HCT116 (cell line): Measurements from ENCODE around the gene KLHL3. TPM values are rescaled to one million over a fixed set of nuclear protein-coding genes. Genes with fewer than 3 reads are reported as not detected.

Source experiments
- ATAC-seq: fragments of 200-7000 bp; cut with Tn5 transposase; 2 replicates; pipeline ENCODE4 v1.9.1; 2020; ENCODE audit warnings: mild to moderate bottlenecking, moderate library complexity
- BruUV-seq: library from RNA; stranded (reverse); fragments of 400-500 nt; replicated peaks from 2 replicates; lab custom pipeline; 2021; lab: Mats Ljungman, UMichigan
- CTCF ChIA-PET: fragments of 300-600 bp; sonication (Branson Sonifier 250); formaldehyde crosslinking; loops from one replicate; lab custom pipeline; 2021; ENCODE audit warnings: antibody characterized with exemption; lab: Charles Lee
- POLR2A ChIA-PET: fragments of 300-600, 350-600 bp; sonication (Branson Sonifier 250); formaldehyde crosslinking; loops from one replicate; lab custom pipeline; 2021; ENCODE audit warnings: antibody characterized with exemption; lab: Charles Lee
- RAD21 ChIA-PET, 2 experiments: fragments of 300-600 bp; sonication (Branson Sonifier 250); formaldehyde crosslinking; loops; one replicate each; lab custom pipeline; 2023; ENCODE audit warnings: low total read pairs in 2 of 2; ENCODE audit not compliant: uncharacterized antibody in 2 of 2, unreplicated experiment in 2 of 2, low non-redundant PET in 1 of 2; lab: Charles Lee
- DNase-seq: peaks from one replicate; pipeline ENCODE4 v3.0.0-alpha.2; 2010; ENCODE audit warnings: low read depth, low spot score
- H2AFZ ChIP-seq: fragments of 200-600 bp; shearing (Covaris generic), sonication (generic); 2 replicates; pipeline ENCODE4 v1.6.1; 2017; ENCODE audit warnings: low read depth, mixed run types, mixed read lengths, antibody characterized with exemption, low read length; ENCODE audit not compliant: poor library complexity, severe bottlenecking
- H3K27ac ChIP-seq: 2 replicates; pipeline ENCODE4 v1.5.1; 2012; ENCODE audit warnings: low read depth, low read length
- H3K27me3 ChIP-seq: fragments of 200-600 bp; sonication (generic); 2 replicates; pipeline ENCODE4 v1.6.1; 2016; ENCODE audit warnings: mixed run types, low read length, mixed read lengths; ENCODE audit not compliant: insufficient read depth
- H3K36me3 ChIP-seq, 2 experiments: fragments of 200-500 bp in 1 of 2; fragments of 200-600 bp in 1 of 2; sonication (Bioruptor generic) in 1 of 2; sonication (generic) in 1 of 2; 2 replicates each; pipeline versions ENCODE4 v1.5.1 to v1.6.1; 2014 to 2016; ENCODE audit warnings: low read length in 2 of 2, inconsistent platforms in 1 of 2, mixed read lengths in 1 of 2, mixed run types in 1 of 2; ENCODE audit not compliant: insufficient read depth in 2 of 2, control insufficient read depth in 1 of 2
- H3K4me1 ChIP-seq, 2 experiments: fragments of 200-600 bp in 1 of 2; sonication (generic) in 1 of 2; 2 replicates each; pipeline versions ENCODE4 v1.5.1 to v1.6.1; 2012 to 2017; ENCODE audit warnings: low read length in 2 of 2, inconsistent platforms in 1 of 2, mild to moderate bottlenecking in 1 of 2, mixed read lengths in 1 of 2, mixed run types in 1 of 2, moderate library complexity in 1 of 2; ENCODE audit not compliant: insufficient read depth in 2 of 2, control insufficient read depth in 1 of 2
- H3K4me2 ChIP-seq: fragments of 200-600 bp; sonication (generic); 2 replicates; pipeline ENCODE4 v1.6.1; 2017; ENCODE audit warnings: mixed run types, low read length, mixed read lengths
- H3K4me3 ChIP-seq, 2 experiments: fragments of 200-600 bp in 1 of 2; sonication (generic) in 1 of 2; replicated peaks in 1 of 2; 2 replicates each; pipeline ENCODE4 v1.5.1; 2011 to 2016; ENCODE audit warnings: low read length in 2 of 2, control low read depth in 1 of 2, low read depth in 1 of 2, mild to moderate bottlenecking in 1 of 2, mixed read lengths in 1 of 2, mixed run types in 1 of 2
- H3K79me2 ChIP-seq: fragments of 200-600 bp; sonication (generic); 2 replicates; pipeline ENCODE4 v1.6.1; 2017; ENCODE audit warnings: mild to moderate bottlenecking, mixed run types, low read length, moderate library complexity, mixed read lengths; ENCODE audit not compliant: insufficient read depth
- H3K9ac ChIP-seq: fragments of 200-600 bp; sonication (generic); 2 replicates; pipeline ENCODE4 v1.6.1; 2016; ENCODE audit warnings: low read length, mixed read lengths
- H3K9me2 ChIP-seq: fragments of 200-600 bp; sonication (generic), shearing (Covaris generic); 2 replicates; pipeline ENCODE4 v1.6.1; 2017; ENCODE audit warnings: mixed run types, mild to moderate bottlenecking, moderate library complexity; ENCODE audit not compliant: insufficient read depth
- H3K9me3 ChIP-seq, 2 experiments: fragments of 200-500 bp in 1 of 2; fragments of 200-600 bp in 1 of 2; sonication (Bioruptor generic) in 1 of 2; sonication (generic) in 1 of 2; 2 replicates each; pipeline ENCODE4 v1.6.1; 2014 to 2017; ENCODE audit warnings: low read length in 2 of 2, mixed read lengths in 2 of 2, inconsistent platforms in 1 of 2, low read depth in 1 of 2, mild to moderate bottlenecking in 1 of 2, mixed run types in 1 of 2, moderate library complexity in 1 of 2; ENCODE audit not compliant: control insufficient read depth in 1 of 2, insufficient read depth in 1 of 2
- H4K20me1 ChIP-seq: fragments of 200-600 bp; sonication (generic), shearing (Covaris generic); 2 replicates; pipeline ENCODE4 v1.6.1; 2017; ENCODE audit warnings: mixed run types, mild to moderate bottlenecking, moderate library complexity; ENCODE audit not compliant: insufficient read depth
- CBX3 ChIP-seq: IDR thresholded peaks from 2 replicates; pipeline ENCODE4 v1.6.1; 2012; ENCODE audit warnings: low read depth
- CEBPB ChIP-seq: IDR thresholded peaks from 2 replicates; pipeline ENCODE4 v1.6.1; 2012; ENCODE audit warnings: low read depth
- EGR1 ChIP-seq: IDR thresholded peaks from 2 replicates; pipeline ENCODE4 v1.6.1; 2012; ENCODE audit warnings: low read depth
- ELF1 ChIP-seq: IDR thresholded peaks from 2 replicates; pipeline ENCODE4 v1.6.1; 2012; ENCODE audit warnings: low read depth, borderline replicate concordance
- EZH2phosphoT487 ChIP-seq: fragments of 200-600 bp; IDR thresholded peaks from 2 replicates; pipeline ENCODE4 v1.6.1; 2018; ENCODE audit warnings: antibody characterized with exemption, borderline replicate concordance
- JUND ChIP-seq: IDR thresholded peaks from 2 replicates; pipeline ENCODE4 v1.6.1; 2012
- POLR2A ChIP-seq: IDR thresholded peaks from 2 replicates; pipeline ENCODE4 v1.7.0; 2011; ENCODE audit warnings: borderline replicate concordance; ENCODE audit not compliant: insufficient read depth, insufficient read length; ENCODE audit errors: extremely low read depth
- POLR2AphosphoS5 ChIP-seq: IDR thresholded peaks from 2 replicates; pipeline ENCODE4 v1.6.1; 2011; ENCODE audit warnings: mild to moderate bottlenecking, low read depth, low read length, moderate library complexity
- RAD21 ChIP-seq: IDR thresholded peaks from 2 replicates; pipeline ENCODE4 v1.6.1; 2012; ENCODE audit warnings: low read depth, mild to moderate bottlenecking
- SIN3A ChIP-seq: IDR thresholded peaks from 2 replicates; pipeline ENCODE4 v1.6.1; 2012; ENCODE audit warnings: low read depth
- TCF7L2 ChIP-seq: IDR thresholded peaks from 2 replicates; pipeline ENCODE4 v1.7.0; 2011; ENCODE audit warnings: borderline replicate concordance, inconsistent platforms; ENCODE audit not compliant: insufficient read depth, insufficient read length; ENCODE audit errors: extremely low read depth
- YY1 ChIP-seq: IDR thresholded peaks from 2 replicates; pipeline ENCODE4 v1.6.1; 2011; ENCODE audit warnings: low read length, low read depth, moderate library complexity, mild to moderate bottlenecking; ENCODE audit not compliant: insufficient replicate concordance; ENCODE audit errors: extremely low read depth
- ZFX ChIP-seq: fragments of 450-650 bp; IDR thresholded peaks from 2 replicates; pipeline ENCODE4 v1.6.1; 2017
- ZNF274 ChIP-seq: fragments of 200-500 bp; sonication (Bioruptor generic); IDR thresholded peaks from 2 replicates; pipeline ENCODE4 v1.6.1; 2014; ENCODE audit warnings: mild to moderate bottlenecking, low read depth, low read length, inconsistent platforms
- intact Hi-C: fragments of 100-400 bp; cut with micrococcal nuclease; formaldehyde crosslinking; loops from 2 replicates; pipeline ENCODE4 v1.10.0; 2022
- total RNA-seq: library from RNA; stranded (reverse); gene quantifications from one replicate; pipeline ENCODE4 v1.2.1, GENCODE V29; 2021; ENCODE audit not compliant: unreplicated experiment
- TF ChIP-seq, protein P1 (sequence below), 3 experiments: fragments of 200-600 bp in 1 of 3; sonication (generic) in 1 of 3; IDR thresholded peaks in 2 of 3; conservative IDR thresholded peaks in 1 of 3; 2 replicates each; pipeline ENCODE4 v1.5.1; 2012 to 2017; ENCODE audit warnings: low read depth in 2 of 3, low read length in 2 of 3, antibody characterized with exemption in 1 of 3, borderline replicate concordance in 1 of 3, control low read depth in 1 of 3, mild to moderate bottlenecking in 1 of 3, mixed read lengths in 1 of 3, mixed run types in 1 of 3, moderate library complexity in 1 of 3; ENCODE audit not compliant: insufficient read depth in 1 of 3
- TF ChIP-seq, protein P2 (sequence below): IDR thresholded peaks from 2 replicates; pipeline ENCODE4 v1.6.1; 2012; ENCODE audit warnings: low read depth
- TF ChIP-seq, protein P3 (sequence below): IDR thresholded peaks from 2 replicates; pipeline ENCODE4 v1.6.1; 2012

The KLHL3 gene
- total RNA-seq, 1 experiment from 2014 or later, result not detected

DNA sequence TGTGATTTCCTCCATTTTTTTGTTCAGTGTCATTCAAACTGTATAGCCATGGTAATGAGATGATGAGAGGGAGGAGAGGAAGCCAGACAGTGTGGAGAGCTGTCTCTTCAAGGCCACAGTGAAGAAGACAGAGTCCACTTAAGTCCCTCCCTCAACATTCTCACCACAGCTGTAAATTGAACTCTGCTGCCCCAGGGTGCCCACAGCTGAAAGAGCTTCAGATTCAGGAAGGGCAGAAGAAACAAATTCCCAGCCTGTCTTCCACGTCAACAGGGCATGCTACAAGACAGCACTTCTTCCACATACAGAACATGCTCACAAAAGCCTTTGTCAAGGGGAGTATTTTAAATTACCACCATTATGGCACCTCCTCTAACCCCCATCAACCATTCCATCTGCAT is 100.4 kb downstream of the KLHL3 start:
- no peaks in the 10 kb centered on the region for H3K9me3 ChIP-seq
- no peak overlapping the region for H3K27ac ChIP-seq
- no peaks in the 10 kb centered on the region for H3K36me3 ChIP-seq
- RAD21 ChIA-PET, result no interaction called here
- no peaks in the 10 kb centered on the region for H4K20me1 ChIP-seq
- no peak for DNase-seq
- no peaks in the 10 kb centered on the region for H3K9me2 ChIP-seq
- no TSS peak for BruUV-seq
- no peak for ATAC-seq
- POLR2A ChIA-PET, result no interaction called here
- intact Hi-C loops, result no loop called here
- H3K4me1 ChIP-seq, result no peaks in the 10 kb centered on the region
- H2AFZ ChIP-seq, result no peak overlapping the region
- H3K4me3 ChIP-seq, result no peak overlapping the region
- CTCF ChIA-PET, result interaction anchor here (1.6 kb wide), 1 partner anchor 25 kb away, joined by 4 read pairs; no protein-coding TSS in a partner anchor
- H3K79me2 ChIP-seq, result no peaks in the 10 kb centered on the region
- no peaks in the 10 kb centered on the region; the same call in 1 of the 2 replicates for H3K27me3 ChIP-seq
- no peak overlapping the region for H3K9ac ChIP-seq
- H3K4me2 ChIP-seq, result no peak overlapping the region
- TF ChIP-seq, protein P1, sequence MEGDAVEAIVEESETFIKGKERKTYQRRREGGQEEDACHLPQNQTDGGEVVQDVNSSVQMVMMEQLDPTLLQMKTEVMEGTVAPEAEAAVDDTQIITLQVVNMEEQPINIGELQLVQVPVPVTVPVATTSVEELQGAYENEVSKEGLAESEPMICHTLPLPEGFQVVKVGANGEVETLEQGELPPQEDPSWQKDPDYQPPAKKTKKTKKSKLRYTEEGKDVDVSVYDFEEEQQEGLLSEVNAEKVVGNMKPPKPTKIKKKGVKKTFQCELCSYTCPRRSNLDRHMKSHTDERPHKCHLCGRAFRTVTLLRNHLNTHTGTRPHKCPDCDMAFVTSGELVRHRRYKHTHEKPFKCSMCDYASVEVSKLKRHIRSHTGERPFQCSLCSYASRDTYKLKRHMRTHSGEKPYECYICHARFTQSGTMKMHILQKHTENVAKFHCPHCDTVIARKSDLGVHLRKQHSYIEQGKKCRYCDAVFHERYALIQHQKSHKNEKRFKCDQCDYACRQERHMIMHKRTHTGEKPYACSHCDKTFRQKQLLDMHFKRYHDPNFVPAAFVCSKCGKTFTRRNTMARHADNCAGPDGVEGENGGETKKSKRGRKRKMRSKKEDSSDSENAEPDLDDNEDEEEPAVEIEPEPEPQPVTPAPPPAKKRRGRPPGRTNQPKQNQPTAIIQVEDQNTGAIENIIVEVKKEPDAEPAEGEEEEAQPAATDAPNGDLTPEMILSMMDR (IDR thresholded peaks at IDR 0.05 in 2 of 3, conservative IDR thresholded peaks at IDR 0.05 in 1 of 3; ENCODE audit: borderline replicate concordance in 1 of 3, insufficient read depth in 1 of 3, low read depth in 2 of 3, low read length in 2 of 3), result no peak
- TF ChIP-seq SIN3A, result no peak

DNA sequence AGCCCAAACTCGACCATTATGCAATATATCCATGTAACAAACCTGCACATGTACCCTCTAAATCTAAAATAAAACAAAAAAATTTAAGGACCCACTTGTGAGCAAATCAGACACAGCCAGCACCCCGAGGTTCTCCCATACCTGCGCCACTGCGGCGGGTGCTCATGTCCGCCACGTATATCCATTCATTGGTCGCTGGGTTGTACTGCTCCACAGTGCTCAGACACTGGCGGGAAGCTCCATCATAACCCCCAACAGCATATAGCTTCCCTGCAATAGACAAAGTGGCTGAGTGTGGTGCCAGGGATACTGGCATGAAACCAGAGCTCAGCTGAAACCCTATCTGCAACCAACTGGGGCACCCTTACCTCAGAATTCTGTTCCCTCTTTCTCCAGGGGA is 102.0 kb downstream of the KLHL3 start:
- Histone ChIP-seq H3K79me2 (no peaks in the 10 kb centered on the region), H3K27me3 (no peaks in the 10 kb centered on the region), H3K4me3 (no peak overlapping the region), H3K27ac (no peak overlapping the region), H3K9me3 (no peaks in the 10 kb centered on the region), H2AFZ (no peak overlapping the region), H4K20me1 (no peaks in the 10 kb centered on the region), H3K36me3 (no peaks in the 10 kb centered on the region), H3K4me1 (peaks cover 0 to 2% of the 10 kb centered on the region in 2 experiments; a peak in 1 of 4 replicates), H3K9ac (no peak overlapping the region), H3K4me2 (no peak overlapping the region), H3K9me2 (no peaks in the 10 kb centered on the region)
- intact Hi-C loops, result no loop called here
- ChIA-PET RAD21 (no interaction called here), POLR2A (no interaction called here), CTCF (no interaction called here)
- ATAC-seq (no peak), DNase-seq (no peak)
- BruUV-seq, result no TSS peak
- TF ChIP-seq JUND, result no peak
- TF ChIP-seq ZNF274, result no peak
- TF ChIP-seq ELF1, result no peak
- TF ChIP-seq EGR1, result no peak
- TF ChIP-seq TCF7L2, result no peak
- no peak for TF ChIP-seq POLR2AphosphoS5
- TF ChIP-seq YY1, result no peak
- TF ChIP-seq, protein P2, sequence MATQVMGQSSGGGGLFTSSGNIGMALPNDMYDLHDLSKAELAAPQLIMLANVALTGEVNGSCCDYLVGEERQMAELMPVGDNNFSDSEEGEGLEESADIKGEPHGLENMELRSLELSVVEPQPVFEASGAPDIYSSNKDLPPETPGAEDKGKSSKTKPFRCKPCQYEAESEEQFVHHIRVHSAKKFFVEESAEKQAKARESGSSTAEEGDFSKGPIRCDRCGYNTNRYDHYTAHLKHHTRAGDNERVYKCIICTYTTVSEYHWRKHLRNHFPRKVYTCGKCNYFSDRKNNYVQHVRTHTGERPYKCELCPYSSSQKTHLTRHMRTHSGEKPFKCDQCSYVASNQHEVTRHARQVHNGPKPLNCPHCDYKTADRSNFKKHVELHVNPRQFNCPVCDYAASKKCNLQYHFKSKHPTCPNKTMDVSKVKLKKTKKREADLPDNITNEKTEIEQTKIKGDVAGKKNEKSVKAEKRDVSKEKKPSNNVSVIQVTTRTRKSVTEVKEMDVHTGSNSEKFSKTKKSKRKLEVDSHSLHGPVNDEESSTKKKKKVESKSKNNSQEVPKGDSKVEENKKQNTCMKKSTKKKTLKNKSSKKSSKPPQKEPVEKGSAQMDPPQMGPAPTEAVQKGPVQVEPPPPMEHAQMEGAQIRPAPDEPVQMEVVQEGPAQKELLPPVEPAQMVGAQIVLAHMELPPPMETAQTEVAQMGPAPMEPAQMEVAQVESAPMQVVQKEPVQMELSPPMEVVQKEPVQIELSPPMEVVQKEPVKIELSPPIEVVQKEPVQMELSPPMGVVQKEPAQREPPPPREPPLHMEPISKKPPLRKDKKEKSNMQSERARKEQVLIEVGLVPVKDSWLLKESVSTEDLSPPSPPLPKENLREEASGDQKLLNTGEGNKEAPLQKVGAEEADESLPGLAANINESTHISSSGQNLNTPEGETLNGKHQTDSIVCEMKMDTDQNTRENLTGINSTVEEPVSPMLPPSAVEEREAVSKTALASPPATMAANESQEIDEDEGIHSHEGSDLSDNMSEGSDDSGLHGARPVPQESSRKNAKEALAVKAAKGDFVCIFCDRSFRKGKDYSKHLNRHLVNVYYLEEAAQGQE, result no peak
- TF ChIP-seq CEBPB, result no peak
- no peak for TF ChIP-seq EZH2phosphoT487
- no peak for TF ChIP-seq CBX3
- TF ChIP-seq, protein P3, sequence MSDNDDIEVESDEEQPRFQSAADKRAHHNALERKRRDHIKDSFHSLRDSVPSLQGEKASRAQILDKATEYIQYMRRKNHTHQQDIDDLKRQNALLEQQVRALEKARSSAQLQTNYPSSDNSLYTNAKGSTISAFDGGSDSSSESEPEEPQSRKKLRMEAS, result no peak
- no peak for TF ChIP-seq POLR2A
- no peak for TF ChIP-seq ZFX
- TF ChIP-seq RAD21, result no peak
